GM21360 (cell line): ENCODE data around the gene OR10G3.
"Not testable (repeated sequence)": the region's sequence is repeated elsewhere in the genome, so short reads cannot be mapped to it uniquely, and the experiment has no call there.

Source experiments
- ATAC-seq: cut with Tn5 transposase; IDR thresholded peaks from one replicate; pipeline ENCODE4 v1.9.1; 2021; ENCODE audit warnings: mild to moderate bottlenecking, moderate library complexity; ENCODE audit not compliant: unreplicated experiment

OR10G3 gene

GRCh38 chr14:21579976-21580375 is at the start of gene OR10G3:
Gene OR10G3 (minus strand): TSS chr14:21580076. CDS start chr14:21570744, 9,332 bp downstream.
- no peak for ATAC-seq

- no peak for ATAC-seq
Measured at GRCh38 chr14:21626491-21627230, 46.8 kb upstream of the OR10G3 start.

- no peak for ATAC-seq
Measured at GRCh38 chr14:21617614-21618013, 37.7 kb upstream of the OR10G3 start.

GRCh38 chr14:21614240-21614639 is 34.4 kb upstream of the OR10G3 start:
- no peak for ATAC-seq

GRCh38 chr14:21612324-21612723 is 32.4 kb upstream of the OR10G3 start:
- no peak for ATAC-seq

- not testable (repeated sequence) for ATAC-seq
Measured at GRCh38 chr14:21602181-21602580, 22.3 kb upstream of the OR10G3 start.

GRCh38 chr14:21589317-21589716 is 9.4 kb upstream of the OR10G3 start:
- no peak for ATAC-seq

GRCh38 chr14:21575661-21576060 is 4.2 kb downstream of the OR10G3 start:
- ATAC-seq: no peak

GRCh38 chr14:21572604-21573003 is 7.3 kb downstream of the OR10G3 start:
- ATAC-seq: no peak

- no peak for ATAC-seq
Measured at GRCh38 chr14:21558703-21559170, 21.1 kb downstream of the OR10G3 start.

GRCh38 chr14:21557084-21557901 is 22.6 kb downstream of the OR10G3 start:
- ATAC-seq: no peak

GRCh38 chr14:21556378-21557083 is 23.3 kb downstream of the OR10G3 start:
- ATAC-seq: no peak

GRCh38 chr14:21553266-21553665 is 26.6 kb downstream of the OR10G3 start:
- ATAC-seq: no peak

GRCh38 chr14:21544588-21544987 is 35.3 kb downstream of the OR10G3 start:
- not testable (repeated sequence) for ATAC-seq

- ATAC-seq: no peak
Measured at GRCh38 chr14:21543963-21544362, 35.9 kb downstream of the OR10G3 start.

GRCh38 chr14:21543521-21543960 is 36.3 kb downstream of the OR10G3 start:
- no peak for ATAC-seq

GRCh38 chr14:21541413-21542074 is 38.3 kb downstream of the OR10G3 start:
- ATAC-seq: no peak

- ATAC-seq: no peak
Measured at GRCh38 chr14:21539189-21539940, 40.5 kb downstream of the OR10G3 start.

GRCh38 chr14:21537090-21537424 is 42.8 kb downstream of the OR10G3 start:
- ATAC-seq: no peak

GRCh38 chr14:21536418-21537089 is 43.3 kb downstream of the OR10G3 start:
- ATAC-seq: no peak
